Frontal cortex (tissue), 4 donors: ENCODE data around the gene CYP27A1. TPM values are rescaled to one million over a fixed set of nuclear protein-coding genes. Genes with fewer than 3 reads are reported as not detected.
A peak's percentile ranks its signal among the peaks of the same experiment; 100 is the strongest.
"Not testable (repeated sequence)": the region's sequence is repeated elsewhere in the genome, so short reads cannot be mapped to it uniquely, and the experiment has no call there.

Experiments used
- DNase-seq, 2 donors: peaks; one replicate each; pipeline ENCODE4 v3.0.0; 2012; ENCODE audit warnings: low spot score in 2 of 2
- FAIRE-seq: peaks from 2 replicates; lab custom pipeline; 2012; peaks lifted over from hg19 to GRCh38; lab: Jason Lieb, UNC
- total RNA-seq: library from RNA; depleted of rRNA; stranded (reverse); fragments of >200 nt; gene quantifications from one replicate; pipeline ENCODE4 v1.2.3, GENCODE V29; 2014
- donor health status: control.
- donor health status: control.
- donor health status: control.

CYP27A1 gene
- total RNA-seq, 1 donor from 2014 or later, result 2.9 TPM

- FAIRE-seq (no peak), DNase-seq (no peak)
Measured at GRCh38 chr2:218827701-218828476, 45.9 kb downstream of the CYP27A1 start.

- no peak for FAIRE-seq
- DNase-seq, result no peak
Measured at GRCh38 chr2:218828477-218828778, 46.5 kb downstream of the CYP27A1 start.

GRCh38 chr2:218829868-218830451 lies 48.0 kb downstream of the CYP27A1 start:
- no peak for FAIRE-seq
- DNase-seq, result no peak

- no peak for FAIRE-seq
Measured at GRCh38 chr2:218830526-218831306, 48.8 kb downstream of the CYP27A1 start.

GRCh38 chr2:218831378-218831990 lies 49.5 kb downstream of the CYP27A1 start, which contains the start of gene PRKAG3:
TSS of gene PRKAG3 (minus strand) at chr2:218831803.
- no peak for FAIRE-seq

More at GRCh38 chr2:218830526-218831306, 48.8 kb downstream of the CYP27A1 start:
- no peak for DNase-seq

GRCh38 chr2:218832081-218832480 lies 50.1 kb downstream of the CYP27A1 start:
- no peak for DNase-seq
- FAIRE-seq, result no peak

More at GRCh38 chr2:218831378-218831990, 49.5 kb downstream of the CYP27A1 start, which contains the start of gene PRKAG3:
- no peak for DNase-seq

- DNase-seq (no peak), FAIRE-seq (no peak)
Measured at GRCh38 chr2:218832520-218832919, 50.6 kb downstream of the CYP27A1 start.

GRCh38 chr2:218833023-218833609 lies 51.2 kb downstream of the CYP27A1 start:
- no peak for FAIRE-seq

GRCh38 chr2:218834685-218835084 lies 52.7 kb downstream of the CYP27A1 start:
- no peak for FAIRE-seq
- no peak for DNase-seq

More at GRCh38 chr2:218833023-218833609, 51.2 kb downstream of the CYP27A1 start:
- no peak for DNase-seq

- DNase-seq, result no peak
- FAIRE-seq, result no peak
Measured at GRCh38 chr2:218837495-218837894, 55.5 kb downstream of the CYP27A1 start.

- DNase-seq, result no peak
- FAIRE-seq, result no peak
Measured at GRCh38 chr2:218839430-218839829, 57.5 kb downstream of the CYP27A1 start.

- FAIRE-seq (no peak), DNase-seq (no peak)
Measured at GRCh38 chr2:218839888-218840287, 57.9 kb downstream of the CYP27A1 start.

GRCh38 chr2:218844334-218844733 lies 62.4 kb downstream of the CYP27A1 start:
- not testable (repeated sequence) for DNase-seq, FAIRE-seq

GRCh38 chr2:218846963-218847362 lies 65.0 kb downstream of the CYP27A1 start:
- FAIRE-seq, DNase-seq: not testable (repeated sequence)

- DNase-seq (no peak), FAIRE-seq (no peak)
Measured at GRCh38 chr2:218849721-218850120, 67.8 kb downstream of the CYP27A1 start.

- FAIRE-seq (no peak), DNase-seq (no peak)
Measured at GRCh38 chr2:218850796-218851195, 68.8 kb downstream of the CYP27A1 start.

GRCh38 chr2:218851286-218851685 lies 69.3 kb downstream of the CYP27A1 start:
- DNase-seq (no peak), FAIRE-seq (no peak)

GRCh38 chr2:218852911-218853667 lies 71.1 kb downstream of the CYP27A1 start:
- peak in 1 of 2 donors; percentile 50 for DNase-seq
- no peak for FAIRE-seq

- FAIRE-seq, result no peak
- no peak for DNase-seq
Measured at GRCh38 chr2:218853766-218854165, 71.8 kb downstream of the CYP27A1 start.
